Adrenal gland (tissue), 19 donors: ENCODE results near the gene CLK2. TPM values are rescaled to one million over a fixed set of nuclear protein-coding genes. Genes with fewer than 3 reads are reported as not detected.

ENCODE experiments used
- DNase-seq, 7 donors: peaks; one replicate each; pipeline ENCODE4 v3.0.0-alpha.2; 2019 to 2020
- H3K27ac ChIP-seq, 5 donors: fragments of 200-600 bp; sonication (generic) in 4 of 5; 1 replicate in 3 of 5; 2 replicates in 2 of 5; pipeline versions ENCODE4 v1.5.1 to v1.8.0; 2016 to 2020; ENCODE audit warnings: mild to moderate bottlenecking in 1 of 5
- H3K27me3 ChIP-seq: fragments of 200-600 bp; 2 replicates; pipeline ENCODE4 v1.8.0; 2021
- H3K36me3 ChIP-seq, 2 donors: fragments of 200-600 bp; replicated peaks in 1 of 2; 1 replicate in 1 of 2; 2 replicates in 1 of 2; pipeline versions ENCODE4 v1.5.1 to v1.8.0; 2018 to 2022
- H3K4me1 ChIP-seq, 2 donors: fragments of 200-600 bp; replicated peaks in 1 of 2; 1 replicate in 1 of 2; 2 replicates in 1 of 2; pipeline versions ENCODE4 v1.5.1 to v1.8.0; 2018 to 2021
- H3K4me3 ChIP-seq, 4 donors: fragments of 200-600 bp; sonication (generic) in 3 of 4; one replicate each; pipeline ENCODE4 v1.5.1; 2016 to 2018
- H3K9me3 ChIP-seq, 3 donors: fragments of 200-600 bp; sonication (generic) in 1 of 3; replicated peaks in 1 of 3; 1 replicate in 2 of 3; 2 replicates in 1 of 3; pipeline versions ENCODE4 v1.5.1 to v1.8.0; 2016 to 2021
- POLR2A ChIP-seq, 2 donors: fragments of 450-650 bp; IDR thresholded peaks; one replicate each; pipeline ENCODE4 v1.6.1; 2017; ENCODE audit warnings: antibody characterized with exemption in 2 of 2, mild to moderate bottlenecking in 2 of 2, moderate library complexity in 1 of 2
- WGBS, 4 donors: extraction: QIAGEN DNeasy Blood & Tissue Kit in 2 of 4; methylation state at CpG; one replicate each; pipeline versions ENCODE4 v1.1.5 to v1.1.7; 2013 to 2017; 5-methylcytosine and 5-hydroxymethylcytosine counted together
- intact Hi-C, 2 donors: fragments of 100-400 bp; cut with DNase I; formaldehyde crosslinking; loops; one replicate each; pipeline versions ENCODE4 v1.14.1 to v1.15.0; 2022 to 2023
- long read RNA-seq, 10 donors: library from polyadenylated mRNA in 3 of 10; unstranded in 2 of 10; stranded (forward) in 1 of 10; transcript quantifications; one replicate each; pipeline ENCODE4 v2.0.0 and lab custom pipeline, GENCODE V29; 2021 to 2026
- polyA plus RNA-seq, 3 donors: library from polyadenylated mRNA; stranded (reverse); fragments of 200-250 nt in 2 of 3; fragments of 350-450 nt in 1 of 3; fragmentation: Illumina TruSeq in 1 of 3; extraction: RNeasy Lipid Tissue Mini Kit (QIAGEN cat#74804) in 1 of 3; gene quantifications; one replicate each; pipeline ENCODE4 v1.2.3, GENCODE V29; 2013 to 2014
- total RNA-seq, 9 donors: library from RNA; depleted of rRNA in 4 of 9; stranded (reverse); fragments of >200 nt in 4 of 9; fragments of 120-200 nt in 1 of 9; fragmentation: NEBNext Ultra II Directional in 1 of 9; extraction: Animal tissue kit (Norgen Biotek cat#: 25700) in 1 of 9; gene quantifications; one replicate each; pipeline versions ENCODE4 v1.1.0 to v1.2.4, GENCODE V29; 2013 to 2023
- TF ChIP-seq, protein P1 (sequence below), 6 experiments: fragments of 450-650 bp in 4 of 6; fragments of 200-600 bp in 2 of 6; sonication (generic) in 1 of 6; IDR thresholded peaks; 1 replicate in 5 of 6; 2 replicates in 1 of 6; pipeline versions ENCODE4 v1.5.1 to v1.8.0; 2016 to 2021; ENCODE audit warnings: antibody characterized with exemption in 6 of 6, mild to moderate bottlenecking in 2 of 6, moderate library complexity in 1 of 6
- donor health status: healthy with polysubstance abuse.
- donor health status: Bipolar disorder and iron deficiency.
- donor health status: DM: yes; HTN: yes; CAD: no.
- donor health status: DM: no; HTN: no; CAD: no.
- donor health status: DM: no; HTN: no; CAD: no.
- donor health status: DM: yes; HTN: yes; CAD: no.

The CLK2 gene
- total RNA-seq (10 to 100 TPM; 10.7 to 94.2 (median 53.6) TPM), polyA plus RNA-seq (100 to 1,000 TPM in 2 of 3 donors, 10 to 100 TPM in 1; 47.1 to 162 (median 122) TPM)
- long read RNA-seq, donor 1, partial matches to known transcripts: 0 of 4 reads
- long read RNA-seq, donor 1, other reads (novel, unspliced or antisense): 0 of 4 reads
- long read RNA-seq, donor 2: 0 reads
- long read RNA-seq, donor 3, partial matches to known transcripts: 0 of 2 reads
- long read RNA-seq, donor 3, other reads (novel, unspliced or antisense): 0 of 2 reads
- long read RNA-seq, donor 4, partial matches to known transcripts: 0 of 1 reads
- long read RNA-seq, donor 4, other reads (novel, unspliced or antisense): 1 of 1 reads
- long read RNA-seq, donor 5, transcript CLK2-203 (13 exons, 2,166 nt): major isoform, 27 of 85 reads
- long read RNA-seq, donor 5, transcript CLK2-202 (13 exons, 1,934 nt): minor isoform, 10 of 85 reads
- long read RNA-seq, donor 5, partial matches to known transcripts: 1 of 85 reads
- long read RNA-seq, donor 5, other reads (novel, unspliced or antisense): 43 of 85 reads
- long read RNA-seq, donor 6, partial matches to known transcripts: 1 of 1 reads
- long read RNA-seq, donor 6, other reads (novel, unspliced or antisense): 0 of 1 reads
- long read RNA-seq, donor 7, partial matches to known transcripts: 982 of 1,297 reads
- long read RNA-seq, donor 7, other reads (novel, unspliced or antisense): 315 of 1,297 reads
- long read RNA-seq, donor 8, partial matches to known transcripts: 0 of 8 reads
- long read RNA-seq, donor 8, other reads (novel, unspliced or antisense): 0 of 8 reads
- long read RNA-seq, donor 9, partial matches to known transcripts: 0 of 1 reads
- long read RNA-seq, donor 9, other reads (novel, unspliced or antisense): 0 of 1 reads
- long read RNA-seq, donor 10: 0 reads

- WGBS, 4 donors: 13 to 42% (median 21%) methylated on average over 22 to 61 of the region's 61 CpGs
- Histone ChIP-seq H3K27ac (peak within 1 kb of the TSS; percentile 90 to 100 (median 98)), H3K27me3 (no peaks in the 10 kb centered on the region), H3K9me3 (no peaks in the 10 kb centered on the region), H3K4me1 (peaks cover 22 to 28% of the 10 kb centered on the region in 2 donors), H3K36me3 (peaks cover 0 to 30% of the 10 kb centered on the region in 2 donors), H3K4me3 (peak within 1 kb of the TSS; percentile 16 to 98 (median 76))
- TF ChIP-seq POLR2A (IDR thresholded peaks at IDR 0.05): peak; percentile 83 to 88
- TF ChIP-seq, protein P1, sequence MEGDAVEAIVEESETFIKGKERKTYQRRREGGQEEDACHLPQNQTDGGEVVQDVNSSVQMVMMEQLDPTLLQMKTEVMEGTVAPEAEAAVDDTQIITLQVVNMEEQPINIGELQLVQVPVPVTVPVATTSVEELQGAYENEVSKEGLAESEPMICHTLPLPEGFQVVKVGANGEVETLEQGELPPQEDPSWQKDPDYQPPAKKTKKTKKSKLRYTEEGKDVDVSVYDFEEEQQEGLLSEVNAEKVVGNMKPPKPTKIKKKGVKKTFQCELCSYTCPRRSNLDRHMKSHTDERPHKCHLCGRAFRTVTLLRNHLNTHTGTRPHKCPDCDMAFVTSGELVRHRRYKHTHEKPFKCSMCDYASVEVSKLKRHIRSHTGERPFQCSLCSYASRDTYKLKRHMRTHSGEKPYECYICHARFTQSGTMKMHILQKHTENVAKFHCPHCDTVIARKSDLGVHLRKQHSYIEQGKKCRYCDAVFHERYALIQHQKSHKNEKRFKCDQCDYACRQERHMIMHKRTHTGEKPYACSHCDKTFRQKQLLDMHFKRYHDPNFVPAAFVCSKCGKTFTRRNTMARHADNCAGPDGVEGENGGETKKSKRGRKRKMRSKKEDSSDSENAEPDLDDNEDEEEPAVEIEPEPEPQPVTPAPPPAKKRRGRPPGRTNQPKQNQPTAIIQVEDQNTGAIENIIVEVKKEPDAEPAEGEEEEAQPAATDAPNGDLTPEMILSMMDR (IDR thresholded peaks at IDR 0.05): no peak
- peak; percentile 95 to 97 (median 95) for DNase-seq
- intact Hi-C loops: loop anchor here in 1 of 2 donors (10.0 kb wide), 1 partner anchor 321 kb away; no protein-coding TSS in a partner anchor
Measured at GRCh38 chr1:155273343-155274245, at the start of gene CLK2. Gene CLK2, minus strand, starts transcription at chr1:155273504. Its CDS starts 2,527 bp downstream, at chr1:155270977.

- DNase-seq: peak; percentile 49 to 77 (median 59)
Measured at GRCh38 chr1:155322571-155322952, 49.3 kb upstream of the CLK2 start.

DNA sequence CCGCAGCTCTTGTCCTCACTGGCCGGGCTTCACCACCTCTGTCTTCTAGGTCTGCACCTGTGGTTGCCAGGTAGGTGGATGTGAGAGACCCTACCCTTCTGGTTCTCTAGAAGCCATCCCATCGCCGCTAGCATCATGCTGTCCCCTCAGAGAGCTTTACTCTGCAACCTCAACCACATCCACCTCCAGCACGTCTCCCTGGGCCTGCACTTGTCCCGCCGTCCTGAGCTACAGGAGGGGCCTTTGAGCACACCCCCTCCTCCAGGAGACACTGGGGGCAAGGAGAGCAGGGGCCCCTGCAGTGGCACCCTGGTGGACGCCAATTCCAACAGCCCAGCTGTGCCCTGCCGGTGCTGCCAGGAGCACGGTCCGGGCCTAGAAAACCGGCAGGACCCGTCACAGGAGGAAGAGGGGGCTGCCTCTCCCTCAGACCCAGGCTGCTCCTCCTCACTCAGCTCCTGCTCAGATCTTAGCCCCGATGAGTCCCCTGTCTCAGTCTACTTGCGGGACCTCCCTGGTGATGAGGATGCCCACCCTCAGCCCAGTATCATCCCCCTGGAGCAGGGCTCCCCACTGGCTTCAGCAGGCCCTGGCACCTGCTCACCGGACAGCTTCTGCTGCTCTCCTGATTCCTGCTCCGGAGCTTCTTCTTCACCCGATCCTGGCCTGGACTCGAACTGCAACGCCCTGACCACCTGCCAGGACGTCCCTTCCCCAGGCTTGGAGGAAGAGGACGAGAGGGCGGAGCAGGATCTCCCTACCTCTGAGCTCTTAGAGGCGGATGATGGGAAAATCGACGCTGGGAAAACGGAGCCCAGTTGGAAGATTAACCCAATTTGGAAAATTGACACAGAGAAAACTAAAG, 48.6 kb upstream of the CLK2 start:
- H3K4me3 ChIP-seq: peak overlapping the region in 1 of 4 donors; percentile 78
- TF ChIP-seq, protein P1 (IDR thresholded peaks at IDR 0.05): no peak
- no peak for TF ChIP-seq POLR2A (IDR thresholded peaks at IDR 0.05)
- no peaks in the 10 kb centered on the region for H3K27me3 ChIP-seq
- WGBS, 4 donors: 52 to 57% (median 55%) methylated on average over 17 to 27 of the region's 27 CpGs
- peak in 4 of 7 donors; percentile 25 to 64 (median 33) for DNase-seq
- peaks cover 0 to 8% of the 10 kb centered on the region in 2 donors for H3K36me3 ChIP-seq
- peaks cover 26 to 43% of the 10 kb centered on the region in 2 donors for H3K4me1 ChIP-seq
- no peaks in the 10 kb centered on the region for H3K9me3 ChIP-seq
- intact Hi-C loops: loop anchor here (5.0 kb wide), 2 partner anchors 45 to 70 kb away; partner anchors contain the start of gene HCN3 (in 1 of the 2)
- peak overlapping the region in 4 of 5 donors; percentile 77 to 97 (median 95) for H3K27ac ChIP-seq

More at GRCh38 chr1:155322571-155322952, 49.3 kb upstream of the CLK2 start:
- Histone ChIP-seq H3K27me3 (no peaks in the 10 kb centered on the region), H3K9me3 (no peaks in the 10 kb centered on the region), H3K4me3 (peak overlapping the region in 2 of 4 donors; percentile 78 to 80), H3K36me3 (peaks cover 0 to 15% of the 10 kb centered on the region in 2 donors), H3K4me1 (peaks cover 26 to 43% of the 10 kb centered on the region in 2 donors), H3K27ac (peak overlapping the region in 4 of 5 donors; percentile 77 to 97 (median 95))
- TF ChIP-seq, protein P1 (IDR thresholded peaks at IDR 0.05): no peak
- no peak for TF ChIP-seq POLR2A (IDR thresholded peaks at IDR 0.05)
- intact Hi-C loops: loop anchor here (5.0 kb wide), 2 partner anchors 45 to 70 kb away; partner anchors contain the start of gene HCN3 (in 1 of the 2)
- WGBS, 4 donors: 1 to 2% (median 1%) methylated on average over 13 to 28 of the region's 28 CpGs
